Measurements from ENCODE around the gene RRAD.
"Not testable (repeated sequence)": the region's sequence is repeated elsewhere in the genome, so short reads cannot be mapped to it uniquely, and the experiment has no call there.

Gene RRAD, protein sequence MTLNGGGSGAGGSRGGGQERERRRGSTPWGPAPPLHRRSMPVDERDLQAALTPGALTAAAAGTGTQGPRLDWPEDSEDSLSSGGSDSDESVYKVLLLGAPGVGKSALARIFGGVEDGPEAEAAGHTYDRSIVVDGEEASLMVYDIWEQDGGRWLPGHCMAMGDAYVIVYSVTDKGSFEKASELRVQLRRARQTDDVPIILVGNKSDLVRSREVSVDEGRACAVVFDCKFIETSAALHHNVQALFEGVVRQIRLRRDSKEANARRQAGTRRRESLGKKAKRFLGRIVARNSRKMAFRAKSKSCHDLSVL

DNA sequence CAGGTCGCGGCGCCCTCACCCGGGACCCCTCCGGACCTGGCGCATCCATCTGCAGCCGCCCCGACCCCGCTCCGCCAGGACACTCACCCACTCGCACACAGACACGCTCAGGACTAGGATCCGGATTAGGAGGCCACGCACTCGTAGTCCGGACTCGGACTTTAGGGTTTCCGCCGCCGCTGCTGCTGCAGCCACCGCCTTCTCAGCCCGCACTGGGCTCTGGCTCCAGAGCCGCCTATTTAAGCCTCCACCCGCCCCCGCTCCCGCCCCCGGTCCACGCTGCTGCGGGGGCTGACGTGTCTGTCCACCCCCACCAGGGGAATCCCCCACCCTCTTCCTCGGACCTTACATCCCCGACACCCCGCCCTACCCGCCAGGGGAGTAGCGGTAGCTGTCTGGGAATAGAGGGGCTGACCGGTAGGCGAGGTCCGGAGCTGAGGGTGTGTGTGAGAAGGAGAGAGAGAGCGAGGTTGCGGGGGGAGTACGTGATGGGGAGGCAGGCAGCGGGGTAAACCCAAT lies at the start of gene RRAD:
Gene RRAD, minus strand, starts transcription at position 214 of the 519 bp plus-strand sequence. CDS start 356 bp downstream, outside the sequence.
- no peak for DNase-seq (ENCODE audit: low read depth in 1 of 2, low spot score in 1 of 2)

DNA sequence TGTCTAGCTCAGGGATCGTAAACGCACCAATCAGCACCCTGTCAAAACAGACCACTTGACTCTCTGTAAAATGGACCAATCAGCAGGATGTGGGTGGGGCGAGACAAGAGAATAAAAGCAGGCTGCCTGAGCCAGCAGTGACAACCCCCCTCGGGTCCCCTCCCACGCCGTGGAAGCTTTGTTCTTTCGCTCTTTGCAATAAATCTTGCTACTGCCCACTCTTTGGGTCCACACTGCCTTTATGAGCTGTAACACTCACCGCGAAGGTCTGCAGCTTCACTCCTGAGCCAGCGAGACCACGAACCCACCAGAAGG lies 49.6 kb upstream of the RRAD start:
- DNase-seq (ENCODE audit: low read depth in 1 of 2, low spot score in 1 of 2): not testable (repeated sequence)

DNA sequence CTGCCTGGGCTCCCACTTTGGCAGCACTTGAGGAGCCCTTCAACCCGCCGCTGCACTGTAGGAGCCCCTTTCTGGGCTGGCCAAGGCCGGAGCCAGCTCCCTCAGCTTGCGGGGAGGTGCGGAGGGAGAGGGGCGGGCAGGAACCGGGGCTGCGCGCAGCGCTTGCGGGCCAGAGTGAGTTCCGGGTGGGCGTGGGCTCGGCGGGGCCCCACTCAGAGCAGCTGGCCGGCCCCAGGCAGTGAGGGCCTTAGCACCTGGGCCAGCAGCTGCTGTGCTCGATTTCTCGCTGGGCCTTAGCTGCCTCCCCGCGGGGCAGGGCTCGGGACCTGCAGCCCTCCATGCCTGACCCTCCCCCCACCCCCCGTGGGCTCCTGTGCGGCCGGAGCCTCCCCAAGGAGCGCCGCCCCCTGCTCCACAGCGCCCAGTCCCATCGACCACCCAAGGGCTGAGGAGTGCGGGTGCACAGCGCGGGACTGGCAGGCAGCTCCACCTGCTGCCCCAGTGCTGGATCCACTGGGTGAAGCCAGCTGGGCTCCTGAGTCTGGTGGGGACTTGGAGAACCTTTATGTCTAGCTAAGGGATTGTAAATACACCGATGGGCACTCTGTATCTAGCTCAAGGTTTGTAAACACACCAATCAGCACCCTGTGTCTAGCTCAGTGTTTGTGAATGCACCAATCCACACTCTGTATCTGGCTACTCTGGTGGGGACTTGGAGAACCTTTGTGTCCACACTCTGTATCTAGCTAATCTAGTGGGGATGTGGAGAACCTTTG lies 49.0 kb upstream of the RRAD start:
- not testable (repeated sequence) for DNase-seq (ENCODE audit: low read depth in 1 of 2, low spot score in 1 of 2)

DNA sequence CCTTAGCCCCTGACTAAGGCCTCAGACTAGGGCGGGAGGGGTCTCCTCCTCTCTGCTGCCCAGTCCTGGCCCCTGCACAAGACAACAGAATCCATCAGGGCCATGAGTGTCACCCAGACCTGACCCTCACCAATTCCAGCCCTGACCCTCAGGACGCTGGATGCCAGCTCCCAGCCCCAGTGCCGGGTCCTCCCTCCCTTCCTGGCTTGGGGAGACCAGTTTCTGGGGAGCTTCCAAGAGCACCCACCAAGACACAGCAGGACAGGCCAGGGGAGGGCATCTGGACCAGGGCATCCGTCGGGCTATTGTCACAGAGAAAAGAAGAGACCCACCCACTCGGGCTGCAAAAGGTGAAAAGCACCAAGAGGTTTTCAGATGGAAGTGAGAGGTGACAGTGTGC lies 48.4 kb upstream of the RRAD start:
- no peak for DNase-seq (ENCODE audit: low read depth in 1 of 2, low spot score in 1 of 2)

DNA sequence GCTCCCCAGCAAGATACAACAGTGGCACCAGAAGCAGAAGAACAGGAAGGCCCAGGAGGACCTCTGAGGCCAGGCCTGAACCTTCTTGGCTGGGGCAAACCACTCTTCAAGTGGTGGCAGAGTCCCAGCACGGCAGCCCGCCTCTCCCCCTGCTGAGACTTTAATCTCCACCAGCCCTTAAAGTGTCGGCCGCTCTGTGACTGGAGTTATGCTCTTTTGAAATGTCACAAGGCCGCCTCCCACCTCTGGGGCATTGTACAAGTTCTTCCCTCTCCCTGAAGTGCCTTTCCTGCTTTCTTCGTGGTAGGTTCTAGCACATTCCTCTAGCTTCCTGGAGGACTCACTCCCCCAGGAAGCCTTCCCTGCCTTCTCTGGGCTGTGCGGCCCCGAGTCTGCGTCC lies 47.6 kb upstream of the RRAD start:
- no peak for DNase-seq (ENCODE audit: low read depth in 1 of 2, low spot score in 1 of 2)

DNA sequence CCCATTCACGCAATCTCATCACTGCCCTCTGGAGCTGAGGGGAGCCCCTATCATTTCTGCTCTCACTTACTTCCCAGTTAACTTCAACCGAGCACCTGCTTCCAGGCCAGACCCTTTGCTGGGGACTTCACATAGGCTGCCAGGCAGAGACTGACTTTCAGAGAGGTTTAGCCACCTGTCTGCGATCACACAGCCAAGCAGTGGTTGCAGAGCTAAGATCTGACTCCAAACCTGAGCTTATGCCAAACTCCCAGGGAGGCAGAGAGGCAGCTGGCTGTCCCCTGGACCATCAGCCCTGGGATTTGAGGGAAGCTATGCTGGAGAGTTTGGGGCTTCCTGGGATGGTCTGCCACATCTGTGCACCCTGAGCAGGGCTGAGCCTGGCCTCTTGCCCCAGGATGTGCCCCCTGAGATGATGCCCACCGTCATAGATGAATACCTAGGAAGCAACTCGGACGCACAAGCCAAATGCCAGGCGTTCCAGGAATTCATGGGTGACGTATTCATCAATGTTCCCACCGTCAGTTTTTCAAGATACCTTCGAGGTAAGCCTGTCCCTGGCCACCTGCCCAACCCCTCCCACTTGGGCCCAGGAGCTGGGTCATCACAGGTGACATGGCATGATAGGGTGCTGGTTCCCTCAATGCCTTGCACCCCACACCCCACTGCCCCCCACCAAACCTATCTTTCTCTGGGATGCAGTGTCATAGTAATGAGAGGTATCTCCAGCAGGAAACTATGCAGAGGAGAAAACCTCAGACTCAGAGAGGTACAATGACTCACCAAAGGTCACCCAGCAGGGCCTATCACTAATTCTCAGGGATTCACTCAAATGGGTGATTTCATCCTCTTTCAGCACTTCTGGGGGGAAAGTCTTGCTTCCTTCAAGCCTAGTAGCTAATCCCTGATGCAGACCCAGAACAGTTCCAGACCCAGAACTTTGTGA lies 45.7 kb upstream of the RRAD start:
- no peak for DNase-seq (ENCODE audit: low read depth in 1 of 2, low spot score in 1 of 2)

DNA sequence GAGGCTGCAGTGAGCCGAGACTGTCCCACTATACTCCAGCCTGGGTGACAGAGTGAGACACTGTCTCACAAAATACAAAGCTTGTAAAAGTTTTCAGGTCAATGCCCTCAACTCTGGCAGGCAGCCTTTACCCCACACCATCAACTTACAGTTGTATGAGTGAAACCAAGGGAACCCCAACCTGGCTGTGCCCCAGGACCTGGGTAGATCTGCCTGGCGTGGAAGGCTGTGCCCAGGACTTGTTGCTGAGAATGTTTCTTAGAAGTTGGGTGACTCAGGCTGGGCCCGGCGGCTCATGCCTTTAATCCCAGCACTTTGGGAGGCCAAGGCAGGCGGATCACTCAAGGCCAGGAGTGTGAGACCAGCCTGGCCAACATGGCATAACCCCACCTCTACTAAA lies 43.5 kb upstream of the RRAD start:
- no peak for DNase-seq (ENCODE audit: low read depth in 1 of 2, low spot score in 1 of 2)

DNA sequence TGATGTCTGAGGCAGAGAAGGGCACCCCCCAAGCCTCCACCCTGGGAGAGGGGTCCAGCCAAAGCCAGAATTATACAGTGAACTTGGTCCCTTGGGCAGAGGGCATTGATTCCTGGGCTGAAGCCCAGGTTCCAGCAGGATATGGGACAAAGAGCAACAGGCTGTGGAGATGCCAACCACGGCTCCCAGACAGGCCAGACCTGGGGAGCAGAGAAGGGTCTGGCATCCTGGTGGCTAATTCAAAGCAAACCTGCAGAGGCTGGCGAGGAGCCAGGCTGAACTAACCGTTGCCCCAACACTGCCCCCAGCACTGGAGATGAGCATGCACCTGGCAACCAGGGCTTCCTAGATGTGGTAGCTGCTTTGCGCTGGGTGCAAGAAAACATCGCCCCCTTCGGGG lies 38.7 kb upstream of the RRAD start:
- no peak for DNase-seq (ENCODE audit: low read depth in 1 of 2, low spot score in 1 of 2)

DNA sequence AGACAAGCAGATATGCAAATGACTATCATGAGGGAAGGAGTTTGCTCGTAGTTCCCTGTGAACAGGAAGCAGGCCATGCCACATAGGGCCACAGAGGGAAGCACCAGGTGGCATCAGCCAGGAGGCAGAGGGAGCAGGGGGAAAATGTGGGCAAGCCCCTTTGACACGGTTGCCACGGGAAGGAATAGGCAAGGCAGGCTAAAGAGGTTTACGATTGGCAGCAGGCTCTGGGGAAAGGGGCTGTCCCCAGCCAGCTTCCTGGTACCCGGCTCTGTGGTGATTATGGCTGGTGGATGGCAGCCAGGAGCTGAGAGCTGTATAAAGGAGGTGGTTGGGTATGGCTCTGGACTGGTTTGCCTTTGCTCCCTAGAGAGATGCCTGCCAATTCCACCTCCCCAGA lies 36.6 kb upstream of the RRAD start:
- DNase-seq (ENCODE audit: low read depth in 1 of 2, low spot score in 1 of 2): no peak

DNA sequence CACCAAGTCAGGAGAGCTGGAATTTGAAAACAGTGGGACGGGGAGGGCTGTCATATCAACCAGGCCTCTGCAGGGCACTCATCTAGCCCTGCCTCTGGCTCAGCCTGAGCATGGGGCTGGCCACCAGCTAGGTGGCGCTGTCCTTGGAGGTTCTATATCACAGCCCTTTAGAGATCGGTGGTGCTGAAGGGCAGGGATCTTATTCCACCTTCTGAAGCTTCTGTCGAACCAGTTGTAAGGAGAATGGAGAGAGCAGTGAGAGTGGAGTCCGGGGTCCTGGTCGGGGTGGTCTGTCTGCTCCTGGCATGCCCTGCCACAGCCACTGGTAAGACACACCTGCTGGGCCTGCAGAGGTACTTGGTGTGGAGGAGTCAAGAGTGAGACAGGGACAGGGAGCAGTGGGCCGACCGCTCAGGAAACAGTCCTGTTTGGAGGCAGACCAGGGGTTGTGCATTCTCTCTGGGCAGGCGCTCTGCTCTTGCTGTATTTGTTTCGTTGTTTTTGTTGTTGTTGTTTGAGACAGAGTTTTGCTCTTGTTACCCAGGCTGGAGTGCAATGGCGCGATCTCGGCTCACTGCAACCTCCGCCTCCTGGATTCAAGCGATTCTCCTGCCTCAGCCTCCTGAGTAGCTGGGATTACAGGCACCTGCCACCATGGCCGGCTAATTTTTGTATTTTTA lies 35.9 kb upstream of the RRAD start, which contains the start of gene CES3:
Gene CES3, plus strand, starts transcription at position 202 of the 680 bp plus-strand sequence. Its CDS starts 42 bp downstream, at position 244.
- DNase-seq (ENCODE audit: low read depth in 1 of 2, low spot score in 1 of 2): peak in 1 of 2 donors; percentile 46

DNA sequence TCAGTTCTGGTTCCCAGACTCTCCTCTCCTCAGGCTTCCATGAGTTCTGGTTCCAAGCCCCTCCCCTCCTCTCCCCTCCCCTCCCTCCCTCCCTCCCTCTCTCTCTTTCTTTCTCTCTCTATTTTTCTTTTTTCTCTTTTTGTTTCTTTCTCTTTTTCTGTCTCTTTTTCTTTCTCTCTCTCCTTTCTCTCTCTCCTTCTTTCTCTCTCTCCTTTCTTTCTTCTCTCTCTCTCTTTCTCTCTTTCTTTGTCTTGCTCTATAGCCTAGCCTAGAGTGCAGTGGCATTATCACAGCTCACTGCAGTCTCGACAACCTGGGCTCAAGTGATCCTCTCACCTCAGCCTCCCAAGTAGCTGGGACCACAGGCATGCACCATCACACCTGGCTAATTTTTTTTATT lies 34.9 kb upstream of the RRAD start:
- DNase-seq (ENCODE audit: low read depth in 1 of 2, low spot score in 1 of 2): no peak

DNA sequence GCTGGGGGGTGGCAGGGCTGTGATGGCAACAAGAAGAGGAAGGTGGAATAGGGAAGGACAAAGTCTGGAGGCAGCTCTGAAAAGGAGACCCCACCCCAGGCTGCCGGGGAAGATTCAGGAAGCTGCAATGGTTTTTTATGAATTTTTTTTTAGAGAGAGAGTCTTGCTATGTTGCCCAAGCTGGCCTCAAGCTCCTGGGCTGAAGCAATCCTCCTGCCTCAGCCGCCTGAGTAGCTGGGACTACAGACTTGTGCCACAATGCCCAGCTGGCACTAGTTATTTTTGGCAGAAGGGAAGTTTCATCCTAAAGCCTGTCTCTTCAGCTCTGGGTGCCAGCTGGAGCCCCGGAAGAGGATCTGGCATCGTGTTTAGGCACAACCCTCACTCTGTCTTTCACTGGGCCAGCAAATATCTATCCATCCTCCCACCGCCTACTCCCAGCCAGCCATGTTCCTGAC lies 34.4 kb upstream of the RRAD start:
- DNase-seq (ENCODE audit: low read depth in 1 of 2, low spot score in 1 of 2): no peak

DNA sequence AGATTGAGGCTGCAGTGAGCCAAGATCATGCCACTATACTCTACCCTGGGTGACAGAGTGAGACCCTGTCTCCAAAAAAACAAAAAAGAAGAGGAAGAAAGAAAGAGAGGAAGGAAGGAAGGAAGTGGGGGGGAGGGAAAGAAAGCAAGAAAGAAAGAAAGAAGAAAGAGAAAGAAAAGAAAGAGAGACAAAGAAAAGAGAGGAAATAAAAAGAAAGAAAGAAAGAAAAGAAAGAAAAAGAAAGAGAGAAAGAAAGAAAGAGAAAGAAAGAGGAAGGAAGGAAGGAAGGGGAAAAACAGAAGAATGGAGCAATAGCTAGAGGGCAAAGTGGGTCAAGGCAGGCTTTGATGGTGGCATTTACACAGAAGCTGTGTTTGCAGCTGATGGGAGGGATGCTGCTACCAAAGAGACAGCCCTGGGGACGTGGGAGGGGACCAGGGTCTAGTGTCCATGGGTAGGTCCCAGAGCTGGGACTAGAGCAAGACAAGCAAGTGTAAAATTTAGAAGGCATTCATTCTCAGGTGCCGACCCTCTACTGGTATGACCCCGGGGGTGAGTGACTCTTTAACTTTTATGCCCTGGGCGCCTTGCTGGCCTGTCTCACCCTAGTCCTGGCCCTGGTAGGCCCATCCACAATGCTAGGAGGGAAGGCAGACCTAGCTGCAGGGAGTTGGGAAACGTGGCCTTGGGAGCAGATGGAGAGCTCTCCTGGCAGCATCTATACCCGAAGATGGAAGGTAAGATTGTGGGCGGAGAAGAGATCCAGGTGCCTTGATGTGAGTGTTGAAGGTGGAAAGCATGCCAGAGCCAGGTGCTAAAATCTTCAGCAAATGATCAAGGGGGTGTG lies 33.7 kb upstream of the RRAD start:
- no peak for DNase-seq (ENCODE audit: low read depth in 1 of 2, low spot score in 1 of 2)

DNA sequence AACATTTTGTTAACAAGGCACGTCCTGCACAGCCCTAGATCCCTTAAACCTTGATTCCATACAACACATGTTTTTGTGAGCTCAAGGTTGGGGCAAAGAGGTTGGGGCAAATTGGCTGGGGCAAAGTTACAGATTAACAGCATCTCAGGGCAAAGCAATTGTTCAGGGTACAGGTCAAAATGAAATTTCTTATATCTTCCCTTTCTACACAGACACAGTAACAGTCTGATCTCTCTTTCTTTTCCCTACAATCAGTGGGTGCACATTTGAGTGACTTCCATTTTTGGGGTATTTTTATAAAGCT lies 30.8 kb upstream of the RRAD start:
- DNase-seq (ENCODE audit: low read depth in 1 of 2, low spot score in 1 of 2): not testable (repeated sequence)

DNA sequence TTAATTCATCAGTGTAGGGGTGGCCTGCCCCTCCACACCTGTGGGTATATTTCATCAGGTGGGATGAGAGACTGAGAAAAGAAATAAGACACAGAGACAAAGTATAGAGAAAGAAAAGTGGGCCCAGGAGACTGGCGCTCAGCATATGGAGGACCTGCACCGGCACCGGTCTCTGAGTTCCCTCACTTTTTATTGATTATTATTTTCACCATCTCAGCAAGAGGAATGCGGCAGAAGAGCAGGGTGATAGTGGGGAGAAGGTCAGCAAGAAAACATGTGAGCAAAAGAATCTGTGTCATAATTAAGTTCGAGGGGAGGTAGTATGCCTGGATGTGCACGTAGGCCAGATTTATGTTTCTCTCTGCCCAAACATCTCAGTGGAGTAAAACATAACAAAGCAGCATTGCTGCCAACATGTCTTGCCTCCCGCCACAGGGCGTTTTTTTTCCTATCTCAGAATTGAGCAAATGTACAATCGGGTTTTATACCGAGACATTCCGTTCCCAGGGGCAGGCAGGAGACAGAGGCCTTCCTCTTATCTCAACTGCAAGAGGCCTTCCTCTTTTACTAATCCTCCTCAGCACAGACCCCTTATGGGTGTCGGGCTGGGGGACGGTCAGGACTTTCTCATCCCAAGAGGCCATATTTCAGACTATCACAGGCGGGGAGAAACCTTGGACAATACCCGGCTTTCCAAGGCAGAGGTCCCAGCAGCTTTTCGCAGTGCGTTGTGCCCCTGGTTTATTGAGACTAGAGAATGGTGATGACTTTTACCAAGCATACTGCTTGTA lies 30.2 kb upstream of the RRAD start:
- DNase-seq (ENCODE audit: low read depth in 1 of 2, low spot score in 1 of 2): not testable (repeated sequence)

DNA sequence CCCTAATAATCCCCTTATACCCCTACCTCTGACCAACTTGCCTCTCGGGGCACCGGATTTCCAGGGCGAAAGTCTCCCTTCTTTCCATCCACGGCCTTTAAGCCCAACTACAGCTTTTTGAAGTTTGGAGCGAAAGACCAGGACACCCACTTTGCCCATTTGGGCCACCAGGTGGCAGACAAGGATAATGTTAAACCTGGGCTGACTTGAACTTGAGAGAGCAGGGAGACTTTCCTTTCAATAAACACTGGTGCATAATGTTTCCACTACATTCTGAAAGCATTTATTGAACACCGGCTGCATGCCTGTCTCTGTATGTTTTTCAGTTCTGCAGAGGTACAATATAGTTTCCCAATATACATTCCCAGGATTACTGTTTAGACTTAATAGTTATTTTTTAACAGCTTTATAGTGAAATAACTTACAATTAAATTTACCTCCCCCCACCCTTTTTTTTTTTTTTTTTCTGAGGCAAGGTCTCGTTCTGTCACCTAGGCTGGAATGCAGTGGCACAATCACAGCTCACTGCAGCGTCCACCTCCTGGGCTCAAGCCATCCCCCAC lies 28.8 kb upstream of the RRAD start:
- DNase-seq (ENCODE audit: low read depth in 1 of 2, low spot score in 1 of 2): peak; percentile 49 to 71

DNA sequence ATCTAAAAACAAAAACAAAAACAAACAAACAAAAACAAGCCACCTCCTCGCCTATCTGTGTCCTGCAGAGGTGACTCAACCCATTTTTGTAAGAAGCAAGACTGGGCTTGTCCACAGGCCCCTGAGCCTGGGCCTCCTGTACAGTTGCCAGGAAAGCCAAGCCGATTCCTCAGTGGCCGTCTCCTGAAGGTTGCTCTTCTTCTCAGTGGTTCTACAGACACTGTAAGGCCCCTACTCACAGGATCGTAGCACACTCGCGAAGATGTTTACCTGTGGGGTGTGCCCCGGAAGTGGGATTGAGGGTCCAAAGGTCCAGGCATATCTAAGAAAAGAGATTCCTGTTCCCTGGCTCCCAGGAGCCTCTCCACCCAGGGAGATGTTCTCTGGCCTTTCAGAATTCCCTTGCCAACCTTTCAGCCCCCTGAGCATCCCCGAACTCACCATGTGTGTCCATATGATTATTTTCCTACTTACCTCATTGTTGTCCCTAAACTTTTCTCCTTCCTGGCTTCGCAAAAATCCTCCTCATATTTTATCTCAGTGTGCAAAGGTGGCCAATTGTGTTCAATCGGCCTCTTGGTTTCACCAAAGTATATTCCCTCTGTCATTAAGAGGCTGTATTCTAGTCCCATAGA lies 28.2 kb upstream of the RRAD start:
- no peak for DNase-seq (ENCODE audit: low read depth in 1 of 2, low spot score in 1 of 2)

DNA sequence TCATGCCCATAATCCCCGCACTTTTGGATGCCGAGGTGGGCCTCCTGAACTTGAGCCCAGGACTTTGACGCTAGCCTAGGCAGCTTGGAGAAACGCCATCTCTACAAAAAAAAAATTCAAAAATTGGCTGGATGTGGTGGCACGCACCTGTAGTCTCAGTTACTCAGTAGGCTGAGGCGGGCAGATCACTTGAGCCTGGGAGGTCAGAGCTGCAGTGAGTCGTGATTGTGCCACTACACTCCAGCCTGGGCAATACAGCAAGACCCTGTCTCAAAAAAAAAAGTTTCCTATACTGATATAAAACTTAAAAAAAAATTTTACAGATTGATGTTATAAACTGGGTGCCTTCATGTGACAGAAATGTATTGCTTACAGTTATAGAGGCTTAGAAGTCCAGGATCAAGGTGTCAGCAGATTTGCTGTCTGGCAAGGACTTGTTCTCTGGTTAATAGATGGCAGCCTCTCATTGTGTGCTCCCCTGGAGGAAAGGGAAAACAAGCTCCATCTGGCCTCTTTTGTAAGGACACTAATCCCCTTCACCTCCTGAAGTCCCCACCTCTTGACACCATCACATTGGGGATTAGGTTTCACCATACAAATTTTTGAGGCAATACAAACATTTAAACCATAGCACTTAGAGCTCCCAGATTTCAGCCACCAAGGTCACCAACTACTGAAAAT lies 27.2 kb upstream of the RRAD start:
- no peak for DNase-seq (ENCODE audit: low read depth in 1 of 2, low spot score in 1 of 2)
